NT2/D1 (cell line): Measurements from ENCODE around the gene FAM110C.
"Not testable (repeated sequence)": the region's sequence is repeated elsewhere in the genome, so short reads cannot be mapped to it uniquely, and the experiment has no call there.

Source experiments
- SUZ12 ChIP-seq: IDR thresholded peaks from 2 replicates; pipeline ENCODE4 v1.6.1; 2011; ENCODE audit not compliant: insufficient read length, insufficient read depth; ENCODE audit errors: extremely low read depth
- YY1 ChIP-seq: IDR thresholded peaks from 2 replicates; pipeline ENCODE4 v1.6.1; 2011; ENCODE audit not compliant: insufficient read length, insufficient read depth
- ZNF274 ChIP-seq: IDR thresholded peaks from 2 replicates; pipeline ENCODE4 v1.6.1; 2011; ENCODE audit warnings: mild to moderate bottlenecking, low read depth, low read length

DNA sequence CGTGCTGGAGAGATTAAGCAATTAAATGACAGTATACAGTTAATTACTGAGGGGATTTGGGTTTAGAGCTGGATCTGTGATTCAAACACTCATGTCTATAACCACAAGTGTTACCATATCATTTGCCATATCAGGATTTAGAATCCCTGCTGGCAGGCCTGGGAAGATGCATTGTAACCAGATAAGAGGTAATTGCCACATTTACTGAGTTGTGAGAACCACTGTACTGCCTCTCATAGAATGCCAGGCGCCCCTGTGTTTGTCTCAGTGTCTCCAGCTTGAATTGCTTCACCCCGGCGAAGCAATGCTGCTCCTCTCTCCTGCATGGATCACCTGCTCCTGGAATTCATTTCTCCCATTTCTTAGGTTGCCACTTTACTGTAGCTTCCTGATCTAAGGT lies 21.7 kb downstream of the FAM110C start:
- TF ChIP-seq ZNF274, YY1, SUZ12: not testable (repeated sequence)
